DND-41 (cell line): ENCODE measurements around the gene ZNF638.

Experiments
- ATAC-seq: fragments of 200-7000 bp; cut with Tn5 transposase; 3 replicates; pipeline ENCODE4 v1.9.1; 2021; ENCODE audit warnings: low read depth; ENCODE audit not compliant: insufficient read depth
- DNase-seq: peaks from one replicate; pipeline ENCODE4 v3.0.0-alpha.2; 2020
- H2AFZ ChIP-seq: 2 replicates; pipeline ENCODE4 v1.6.0; 2012; ENCODE audit warnings: low read depth, low read length
- H3K27ac ChIP-seq: 2 replicates; pipeline ENCODE4 v1.5.1; 2012; ENCODE audit warnings: low read length, inconsistent platforms
- H3K27me3 ChIP-seq: fragments of 200-600 bp; sonication (generic); 2 replicates; pipeline ENCODE4 v1.6.0; 2012; ENCODE audit warnings: low read length, mild to moderate bottlenecking, inconsistent platforms; ENCODE audit not compliant: insufficient read depth, poor library complexity
- H3K36me3 ChIP-seq: 2 replicates; pipeline ENCODE4 v1.5.1; 2012; ENCODE audit warnings: low read length, inconsistent platforms; ENCODE audit not compliant: insufficient read depth
- H3K4me1 ChIP-seq: 2 replicates; pipeline ENCODE4 v1.5.1; 2012; ENCODE audit warnings: mild to moderate bottlenecking, low read length; ENCODE audit not compliant: insufficient read depth
- H3K4me2 ChIP-seq: 2 replicates; pipeline ENCODE4 v1.6.0; 2012; ENCODE audit warnings: mild to moderate bottlenecking, moderate library complexity, low read length, inconsistent platforms; ENCODE audit not compliant: insufficient read depth
- H3K4me3 ChIP-seq, 2 experiments: fragments of 200-600 bp in 1 of 2; shearing (Covaris generic) in 1 of 2; 2 replicates each; pipeline ENCODE4 v1.5.1; 2012 to 2016; ENCODE audit warnings: inconsistent platforms in 2 of 2, low read length in 2 of 2, mild to moderate bottlenecking in 2 of 2, low read depth in 1 of 2, moderate library complexity in 1 of 2
- H3K79me2 ChIP-seq: 2 replicates; pipeline ENCODE4 v1.6.0; 2012; ENCODE audit warnings: low read length, inconsistent platforms; ENCODE audit not compliant: insufficient read depth
- H3K9ac ChIP-seq: 2 replicates; pipeline ENCODE4 v1.6.0; 2012; ENCODE audit warnings: low read depth, mild to moderate bottlenecking, inconsistent platforms, low read length, moderate library complexity
- H3K9me3 ChIP-seq: 2 replicates; pipeline ENCODE4 v1.5.1; 2012; ENCODE audit warnings: low read length, moderate library complexity, mild to moderate bottlenecking, inconsistent platforms; ENCODE audit not compliant: insufficient read depth, severe bottlenecking
- H4K20me1 ChIP-seq: 2 replicates; pipeline ENCODE4 v1.6.0; 2012; ENCODE audit warnings: low read length; ENCODE audit not compliant: insufficient read depth
- CTCF ChIP-seq: IDR thresholded peaks from 2 replicates; pipeline ENCODE4 v1.5.1; 2012; ENCODE audit warnings: borderline replicate concordance, low read length, moderate library complexity, mild to moderate bottlenecking; ENCODE audit not compliant: poor library complexity, severe bottlenecking; ENCODE audit errors: extremely low read depth
- EZH2 ChIP-seq: IDR thresholded peaks from 3 replicates; pipeline ENCODE4 v1.6.1; 2012; ENCODE audit warnings: borderline replicate concordance, low read depth, mild to moderate bottlenecking, moderate library complexity, low read length, inconsistent platforms; ENCODE audit not compliant: severe bottlenecking

The ZNF638 gene

GRCh38 chr2:71458413-71459083 lies 127.0 kb downstream of the ZNF638 start:
- TF ChIP-seq EZH2 = no peak
- no peak for TF ChIP-seq CTCF
- ATAC-seq (peak; percentile 53; the same call in 2 of the 3 replicates), DNase-seq (no peak)
- Histone ChIP-seq H3K27ac (no peak overlapping the region), H3K4me2 (no peak overlapping the region), H3K27me3 (no peaks in the 10 kb centered on the region), H3K4me1 (no peaks in the 10 kb centered on the region), H4K20me1 (no peaks in the 10 kb centered on the region), H3K9ac (no peak overlapping the region), H3K79me2 (no peaks in the 10 kb centered on the region), H2AFZ (no peak overlapping the region), H3K4me3 (no peak overlapping the region), H3K9me3 (peaks cover 18% of the 10 kb centered on the region), H3K36me3 (no peaks in the 10 kb centered on the region)

GRCh38 chr2:71459084-71459431 lies 127.5 kb downstream of the ZNF638 start:
- no peaks in the 10 kb centered on the region for H3K36me3 ChIP-seq
- no peak overlapping the region for H3K4me2 ChIP-seq
- no peaks in the 10 kb centered on the region for H3K4me1 ChIP-seq
- DNase-seq (no peak), ATAC-seq (no peak)
- no peaks in the 10 kb centered on the region for H3K27me3 ChIP-seq
- no peak overlapping the region for H3K9ac ChIP-seq
- H3K79me2 ChIP-seq = no peaks in the 10 kb centered on the region
- H3K4me3 ChIP-seq = no peak overlapping the region
- H3K27ac ChIP-seq = no peak overlapping the region
- H4K20me1 ChIP-seq = no peaks in the 10 kb centered on the region
- TF ChIP-seq CTCF (no peak), EZH2 (no peak)
- no peak overlapping the region for H2AFZ ChIP-seq
- H3K9me3 ChIP-seq = peaks cover 21% of the 10 kb centered on the region

DNA sequence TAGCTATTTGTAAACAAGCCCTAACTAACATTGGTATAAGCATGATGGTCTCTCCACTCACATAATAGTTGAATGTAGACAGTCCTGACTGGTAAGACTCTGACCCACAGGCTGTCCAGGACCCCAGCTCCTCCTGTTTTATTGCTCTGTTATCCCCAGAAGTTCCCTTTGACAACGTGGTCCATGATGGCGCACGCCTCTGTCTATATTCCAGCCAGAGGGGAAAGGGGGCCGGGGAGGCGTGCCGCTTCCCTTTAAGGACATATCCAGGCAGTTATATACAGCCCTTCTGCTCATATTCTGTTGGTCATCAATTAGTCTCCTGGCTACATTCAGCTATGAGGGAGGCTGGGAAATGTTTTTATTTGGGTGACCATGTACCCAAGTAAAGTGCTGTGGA lies 128.5 kb downstream of the ZNF638 start:
- Histone ChIP-seq H3K27me3 (no peaks in the 10 kb centered on the region), H3K9ac (no peak overlapping the region), H3K27ac (no peak overlapping the region), H2AFZ (no peak overlapping the region), H3K4me2 (no peak overlapping the region), H3K79me2 (no peaks in the 10 kb centered on the region), H3K9me3 (peaks cover 21% of the 10 kb centered on the region), H3K4me1 (no peaks in the 10 kb centered on the region), H3K36me3 (no peaks in the 10 kb centered on the region), H3K4me3 (no peak overlapping the region), H4K20me1 (no peaks in the 10 kb centered on the region)
- DNase-seq (no peak), ATAC-seq (no peak)
- TF ChIP-seq CTCF (no peak), EZH2 (no peak)

GRCh38 chr2:71460595-71461303 lies 129.2 kb downstream of the ZNF638 start:
- DNase-seq = no peak

More at GRCh38 chr2:71460595-71461303, 129.2 kb downstream of the ZNF638 start:
- Histone ChIP-seq H3K27me3 (no peaks in the 10 kb centered on the region), H3K4me2 (no peak overlapping the region), H3K4me1 (no peaks in the 10 kb centered on the region), H4K20me1 (no peaks in the 10 kb centered on the region), H3K9me3 (peaks cover 21% of the 10 kb centered on the region), H3K9ac (no peak overlapping the region), H3K4me3 (no peak overlapping the region), H2AFZ (no peak overlapping the region), H3K36me3 (no peaks in the 10 kb centered on the region), H3K79me2 (no peaks in the 10 kb centered on the region), H3K27ac (no peak overlapping the region)
- TF ChIP-seq CTCF = peak; percentile 38
- no peak for TF ChIP-seq EZH2
- no peak for ATAC-seq
